Measurements from ENCODE around the gene RPS6KA6. TPM values are rescaled to one million over a fixed set of nuclear protein-coding genes. Genes with fewer than 3 reads are reported as not detected.

RPS6KA6 gene
- total and polyA plus RNA-seq, 4 donors: 4.9 to 15.3 (median 9.6) TPM

DNA sequence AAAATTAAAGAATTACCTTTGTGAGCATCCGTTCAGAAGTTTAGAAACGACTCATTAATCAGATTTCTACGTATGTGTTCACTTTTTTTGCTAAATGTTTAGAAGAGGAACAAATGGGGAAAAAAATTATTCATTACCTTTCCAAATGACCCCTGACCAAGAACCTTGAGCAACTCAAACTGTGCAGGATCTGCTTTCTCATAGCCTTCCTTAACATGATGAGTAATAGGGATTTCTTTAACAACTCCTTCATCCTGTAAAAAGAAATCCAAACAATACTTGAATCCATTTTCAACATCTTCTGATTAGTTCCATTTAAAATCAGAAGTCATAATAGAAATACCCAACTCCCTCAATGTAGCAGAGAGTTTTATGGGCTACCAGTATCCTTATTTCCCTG is 32.1 kb downstream of the RPS6KA6 start:
- WGBS, 2 donors: 58 to 95% methylated on average over 3 of the region's 3 CpGs
- DNase-seq: no peak
- H3K9me3 ChIP-seq (ENCODE audit: control insufficient read depth, low read length): no peaks in the 10 kb centered on the region
- H3K27me3 ChIP-seq (ENCODE audit: control insufficient read depth in 1 of 2, insufficient read depth in 2 of 2, low read length in 1 of 2): no peaks in the 10 kb centered on the region
- intact Hi-C loops (cut with DNase I): no loop called here
- H3K4me1 ChIP-seq (ENCODE audit: control insufficient read depth in 1 of 2, insufficient read depth in 2 of 2, low read length in 2 of 2): no peaks in the 10 kb centered on the region
- no peak for ATAC-seq (ENCODE audit: low FRiP score)
- H3K27ac ChIP-seq (ENCODE audit: low read depth in 1 of 2, low read length in 2 of 2): no peak overlapping the region
- no peak overlapping the region for H3K4me3 ChIP-seq (ENCODE audit: low read length in 2 of 2)
- H3K36me3 ChIP-seq (ENCODE audit: control insufficient read depth in 1 of 2, insufficient read depth in 2 of 2, low read length in 1 of 2): peaks cover 0 to 4% of the 10 kb centered on the region in 2 donors

DNA sequence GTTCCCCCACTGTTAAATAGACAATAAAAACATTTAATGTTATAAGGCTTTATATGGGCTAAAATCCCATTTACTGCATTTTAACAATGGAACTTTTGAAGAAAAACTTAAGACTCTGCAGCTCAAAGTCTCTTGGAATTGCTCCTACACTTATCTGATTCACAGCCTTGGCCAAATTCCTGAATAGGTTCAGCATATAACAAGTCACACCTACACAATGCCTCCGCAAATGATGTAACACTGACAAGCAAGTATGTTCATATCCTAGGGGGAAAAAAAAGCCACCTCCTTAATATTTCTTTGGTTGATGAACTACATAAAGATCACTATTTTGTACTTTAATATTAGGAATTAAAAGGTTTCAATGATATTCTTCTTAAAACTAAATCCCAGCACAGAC is 34.5 kb downstream of the RPS6KA6 start:
- Histone ChIP-seq H3K9me3 (ENCODE audit: control insufficient read depth, low read length) (no peaks in the 10 kb centered on the region), H3K4me1 (ENCODE audit: control insufficient read depth in 1 of 2, insufficient read depth in 2 of 2, low read length in 2 of 2) (no peaks in the 10 kb centered on the region), H3K27me3 (ENCODE audit: control insufficient read depth in 1 of 2, insufficient read depth in 2 of 2, low read length in 1 of 2) (no peaks in the 10 kb centered on the region), H3K27ac (ENCODE audit: low read depth in 1 of 2, low read length in 2 of 2) (no peak overlapping the region), H3K4me3 (ENCODE audit: low read length in 2 of 2) (no peak overlapping the region), H3K36me3 (ENCODE audit: control insufficient read depth in 1 of 2, insufficient read depth in 2 of 2, low read length in 1 of 2) (no peaks in the 10 kb centered on the region)
- WGBS, 2 donors: 68% methylated on average over 1 of the region's 1 CpG
- intact Hi-C loops (cut with DNase I): no loop called here
- DNase-seq: no peak
- no peak for ATAC-seq (ENCODE audit: low FRiP score)

DNA sequence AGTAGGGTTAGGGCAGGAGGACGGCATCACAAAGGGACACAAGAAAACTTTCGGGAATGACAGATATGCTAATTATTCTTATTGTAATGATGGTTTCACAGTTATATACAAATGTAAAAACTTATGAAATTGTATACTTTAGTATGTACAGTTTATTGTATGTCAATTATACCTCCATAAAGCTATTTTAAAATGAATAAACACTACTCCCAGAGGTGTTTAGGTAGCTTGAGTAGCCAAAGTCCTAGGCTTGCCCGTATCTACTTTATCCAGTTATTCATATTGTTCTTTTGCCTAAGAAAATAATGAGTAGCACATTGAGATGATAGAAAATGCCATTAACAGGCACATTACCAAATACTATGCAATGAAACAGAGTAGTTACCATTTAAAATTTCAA is 43.0 kb downstream of the RPS6KA6 start:
- H3K4me3 ChIP-seq (ENCODE audit: low read length in 2 of 2): no peak overlapping the region
- no peaks in the 10 kb centered on the region for H3K36me3 ChIP-seq (ENCODE audit: control insufficient read depth in 1 of 2, insufficient read depth in 2 of 2, low read length in 1 of 2)
- no peaks in the 10 kb centered on the region for H3K27me3 ChIP-seq (ENCODE audit: control insufficient read depth in 1 of 2, insufficient read depth in 2 of 2, low read length in 1 of 2)
- H3K27ac ChIP-seq (ENCODE audit: low read depth in 1 of 2, low read length in 2 of 2): no peak overlapping the region
- ATAC-seq (ENCODE audit: low FRiP score) (no peak), DNase-seq (no peak)
- no peaks in the 10 kb centered on the region for H3K9me3 ChIP-seq (ENCODE audit: control insufficient read depth, low read length)
- H3K4me1 ChIP-seq (ENCODE audit: control insufficient read depth in 1 of 2, insufficient read depth in 2 of 2, low read length in 2 of 2): no peaks in the 10 kb centered on the region
- intact Hi-C loops (cut with DNase I): no loop called here
- 73 to 78% methylated on average over 3 of the region's 3 CpGs for WGBS, 2 donors

DNA sequence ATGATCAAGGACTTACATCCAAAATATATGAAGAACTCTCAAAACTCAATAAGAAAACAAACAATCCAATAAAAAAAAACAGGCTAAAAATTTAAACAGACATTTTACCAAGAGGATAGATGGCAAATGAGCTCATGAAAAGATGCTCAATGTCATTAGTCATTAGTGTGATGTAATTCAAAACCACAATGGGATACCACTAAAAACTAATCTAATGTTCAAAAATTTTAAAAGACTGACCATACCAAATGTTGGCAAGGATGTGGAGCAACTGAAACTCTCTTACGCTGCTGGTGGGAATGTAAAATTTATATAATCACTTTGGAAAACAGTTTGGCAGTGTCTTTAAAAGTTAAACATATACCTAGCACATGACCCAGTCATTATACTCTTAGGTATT is 43.7 kb downstream of the RPS6KA6 start:
- no peaks in the 10 kb centered on the region for H3K27me3 ChIP-seq (ENCODE audit: control insufficient read depth in 1 of 2, insufficient read depth in 2 of 2, low read length in 1 of 2)
- H3K27ac ChIP-seq (ENCODE audit: low read depth in 1 of 2, low read length in 2 of 2): no peak overlapping the region
- ATAC-seq (ENCODE audit: low FRiP score) (no peak), DNase-seq (no peak)
- no peaks in the 10 kb centered on the region for H3K9me3 ChIP-seq (ENCODE audit: control insufficient read depth, low read length)
- H3K36me3 ChIP-seq (ENCODE audit: control insufficient read depth in 1 of 2, insufficient read depth in 2 of 2, low read length in 1 of 2): no peaks in the 10 kb centered on the region
- WGBS, 2 donors: 74 to 87% methylated on average over 1 of the region's 1 CpG
- intact Hi-C loops (cut with DNase I): no loop called here
- no peaks in the 10 kb centered on the region for H3K4me1 ChIP-seq (ENCODE audit: control insufficient read depth in 1 of 2, insufficient read depth in 2 of 2, low read length in 2 of 2)
- no peak overlapping the region for H3K4me3 ChIP-seq (ENCODE audit: low read length in 2 of 2)

DNA sequence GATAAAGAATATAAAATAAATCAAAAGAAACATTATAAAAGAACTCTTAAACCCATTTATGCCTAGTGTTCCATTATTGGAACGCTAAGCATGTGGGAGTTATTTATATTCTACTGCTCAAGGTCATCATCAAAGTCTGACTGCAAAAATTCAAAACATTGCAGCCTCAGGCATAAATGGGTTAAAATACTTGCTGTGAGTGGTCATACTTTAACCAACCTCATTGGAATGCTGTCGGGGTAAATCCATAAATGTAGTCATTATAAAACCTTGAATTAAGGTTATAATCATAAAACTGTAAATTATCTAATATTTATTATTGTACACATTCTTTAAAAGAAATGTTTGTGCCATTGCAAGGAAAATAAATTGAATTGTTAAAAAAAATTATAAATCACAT is 55.0 kb downstream of the RPS6KA6 start:
- Histone ChIP-seq H3K4me1 (ENCODE audit: control insufficient read depth in 1 of 2, insufficient read depth in 2 of 2, low read length in 2 of 2) (no peaks in the 10 kb centered on the region), H3K4me3 (ENCODE audit: low read length in 2 of 2) (no peak overlapping the region), H3K27me3 (ENCODE audit: control insufficient read depth in 1 of 2, insufficient read depth in 2 of 2, low read length in 1 of 2) (no peaks in the 10 kb centered on the region), H3K9me3 (ENCODE audit: control insufficient read depth, low read length) (no peaks in the 10 kb centered on the region), H3K27ac (ENCODE audit: low read depth in 1 of 2, low read length in 2 of 2) (no peak overlapping the region), H3K36me3 (ENCODE audit: control insufficient read depth in 1 of 2, insufficient read depth in 2 of 2, low read length in 1 of 2) (no peaks in the 10 kb centered on the region)
- 28 to 42% methylated on average over 2 of the region's 2 CpGs for WGBS, 2 donors
- ATAC-seq (ENCODE audit: low FRiP score) (no peak), DNase-seq (no peak)
- intact Hi-C loops (cut with DNase I): no loop called here

DNA sequence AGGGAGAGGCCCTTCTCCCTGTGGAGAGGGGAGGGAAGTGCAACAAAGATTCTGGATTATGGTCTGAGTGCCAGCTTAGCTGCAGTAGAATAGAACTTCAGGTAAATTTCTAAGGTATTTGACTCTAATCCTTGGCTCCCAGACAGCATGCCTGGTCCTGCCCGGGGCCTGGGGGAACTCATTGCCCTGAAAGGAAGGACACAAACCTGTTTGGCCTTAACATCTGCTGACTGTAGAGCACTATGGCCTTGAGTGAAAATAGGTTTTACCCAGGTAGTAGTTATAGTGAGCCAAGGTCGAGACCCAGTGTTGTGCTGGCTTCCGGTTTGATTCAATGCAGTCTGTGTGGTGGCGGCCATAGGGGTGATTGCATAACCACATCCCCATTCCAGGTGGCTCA is 64.4 kb downstream of the RPS6KA6 start:
- no peak for ATAC-seq (ENCODE audit: low FRiP score)

DNA sequence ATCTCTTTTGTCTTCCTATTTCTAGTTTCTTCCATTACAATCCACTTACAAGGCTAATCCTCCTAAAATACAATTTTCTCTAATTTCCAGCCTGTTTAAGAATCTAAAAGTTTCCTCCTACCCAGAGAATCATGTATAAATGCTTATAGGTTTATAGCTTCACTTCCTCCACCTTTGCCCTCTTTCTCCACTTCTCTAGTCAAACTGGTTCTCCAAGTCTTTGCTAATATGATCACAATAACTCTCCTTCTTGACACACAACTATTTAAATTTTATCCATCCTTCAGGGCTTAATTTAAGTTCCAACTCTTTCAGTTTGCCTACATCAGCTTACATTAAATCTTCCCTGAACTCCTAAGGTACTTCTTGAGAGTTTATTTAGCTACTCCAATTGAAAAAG is 69.2 kb downstream of the RPS6KA6 start:
- no peaks in the 10 kb centered on the region for H3K4me1 ChIP-seq (ENCODE audit: control insufficient read depth in 1 of 2, insufficient read depth in 2 of 2, low read length in 2 of 2)
- H3K36me3 ChIP-seq (ENCODE audit: control insufficient read depth in 1 of 2, insufficient read depth in 2 of 2, low read length in 1 of 2): no peaks in the 10 kb centered on the region
- intact Hi-C loops (cut with DNase I): no loop called here
- H3K4me3 ChIP-seq (ENCODE audit: low read length in 2 of 2): no peak overlapping the region
- ATAC-seq (ENCODE audit: low FRiP score) (no peak), DNase-seq (no peak)
- no peak overlapping the region for H3K27ac ChIP-seq (ENCODE audit: low read depth in 1 of 2, low read length in 2 of 2)
- H3K9me3 ChIP-seq (ENCODE audit: control insufficient read depth, low read length): no peaks in the 10 kb centered on the region
- H3K27me3 ChIP-seq (ENCODE audit: control insufficient read depth in 1 of 2, insufficient read depth in 2 of 2, low read length in 1 of 2): no peaks in the 10 kb centered on the region

More for the DNA sequence above, 64.4 kb downstream of the RPS6KA6 start:
- intact Hi-C loops (cut with DNase I): no loop called here
- H3K27ac ChIP-seq (ENCODE audit: low read depth in 1 of 2, low read length in 2 of 2): no peak overlapping the region
- H3K27me3 ChIP-seq (ENCODE audit: control insufficient read depth in 1 of 2, insufficient read depth in 2 of 2, low read length in 1 of 2): no peaks in the 10 kb centered on the region
- no peaks in the 10 kb centered on the region for H3K4me1 ChIP-seq (ENCODE audit: control insufficient read depth in 1 of 2, insufficient read depth in 2 of 2, low read length in 2 of 2)
- 87 to 97% methylated on average over 4 of the region's 4 CpGs for WGBS, 2 donors
- no peaks in the 10 kb centered on the region for H3K9me3 ChIP-seq (ENCODE audit: control insufficient read depth, low read length)
- H3K4me3 ChIP-seq (ENCODE audit: low read length in 2 of 2): no peak overlapping the region
- DNase-seq: no peak
- no peaks in the 10 kb centered on the region for H3K36me3 ChIP-seq (ENCODE audit: control insufficient read depth in 1 of 2, insufficient read depth in 2 of 2, low read length in 1 of 2)

DNA sequence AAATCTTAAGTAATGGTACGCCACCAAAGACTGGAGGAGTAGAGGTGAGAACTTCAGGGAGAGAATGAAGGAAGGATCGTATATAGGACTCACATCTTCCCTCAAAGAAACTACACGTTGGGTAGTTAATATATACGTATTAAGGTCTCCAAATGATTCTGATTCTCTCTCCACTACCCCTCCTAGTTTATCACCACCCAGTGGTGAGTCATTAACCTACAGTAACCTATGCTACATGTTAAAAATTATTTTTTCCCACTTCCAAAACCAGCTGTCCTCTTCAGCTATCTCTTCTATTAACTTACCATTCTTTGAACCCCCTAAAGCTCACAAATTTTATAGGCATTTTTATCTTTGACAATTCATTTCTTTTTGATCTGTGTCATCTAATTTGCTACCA is 69.7 kb downstream of the RPS6KA6 start:
- Histone ChIP-seq H3K36me3 (ENCODE audit: control insufficient read depth in 1 of 2, insufficient read depth in 2 of 2, low read length in 1 of 2) (no peaks in the 10 kb centered on the region), H3K4me1 (ENCODE audit: control insufficient read depth in 1 of 2, insufficient read depth in 2 of 2, low read length in 2 of 2) (no peaks in the 10 kb centered on the region), H3K9me3 (ENCODE audit: control insufficient read depth, low read length) (no peaks in the 10 kb centered on the region), H3K4me3 (ENCODE audit: low read length in 2 of 2) (no peak overlapping the region), H3K27me3 (ENCODE audit: control insufficient read depth in 1 of 2, insufficient read depth in 2 of 2, low read length in 1 of 2) (no peaks in the 10 kb centered on the region), H3K27ac (ENCODE audit: low read depth in 1 of 2, low read length in 2 of 2) (no peak overlapping the region)
- no peak for DNase-seq
- WGBS, 2 donors: 54 to 96% methylated on average over 4 of the region's 4 CpGs
- intact Hi-C loops (cut with DNase I): no loop called here
- ATAC-seq (ENCODE audit: low FRiP score): no peak

DNA sequence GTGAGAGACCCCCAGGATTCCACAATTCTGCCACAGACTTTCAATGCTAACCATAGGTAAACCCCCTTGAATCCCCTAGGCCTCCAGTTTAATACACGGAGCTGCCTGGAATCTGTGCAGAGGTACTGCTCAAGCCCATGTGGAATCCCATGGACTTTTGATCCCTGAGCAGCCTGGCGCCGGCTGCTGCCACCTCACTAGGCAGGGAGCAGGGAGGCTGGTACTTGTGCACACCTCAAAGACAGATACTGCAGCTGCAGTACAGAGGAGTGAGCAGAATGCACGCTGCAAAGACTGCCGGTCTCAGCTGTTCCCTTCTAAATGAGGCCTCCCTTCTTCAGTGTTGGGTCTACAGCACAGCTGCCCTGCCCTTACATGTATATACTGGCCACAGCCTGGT is 79.4 kb downstream of the RPS6KA6 start:
- H3K36me3 ChIP-seq (ENCODE audit: control insufficient read depth in 1 of 2, insufficient read depth in 2 of 2, low read length in 1 of 2): peaks cover 0 to 1% of the 10 kb centered on the region in 2 donors
- no peaks in the 10 kb centered on the region for H3K9me3 ChIP-seq (ENCODE audit: control insufficient read depth, low read length)
- ATAC-seq (ENCODE audit: low FRiP score): no peak
- intact Hi-C loops (cut with DNase I): no loop called here
- no peak overlapping the region for H3K4me3 ChIP-seq (ENCODE audit: low read length in 2 of 2)
- H3K27me3 ChIP-seq (ENCODE audit: control insufficient read depth in 1 of 2, insufficient read depth in 2 of 2, low read length in 1 of 2): no peaks in the 10 kb centered on the region
- WGBS, 2 donors: 79 to 92% methylated on average over 5 of the region's 5 CpGs
- H3K27ac ChIP-seq (ENCODE audit: low read depth in 1 of 2, low read length in 2 of 2): no peak overlapping the region
- no peak for DNase-seq
- no peaks in the 10 kb centered on the region for H3K4me1 ChIP-seq (ENCODE audit: control insufficient read depth in 1 of 2, insufficient read depth in 2 of 2, low read length in 2 of 2)

Measured in aorta (tissue), 5 donors.